Measurements from ENCODE around the gene FNBP1L. TPM values are rescaled to one million over a fixed set of nuclear protein-coding genes. Genes with fewer than 3 reads are reported as not detected.
"Not testable (repeated sequence)": the region's sequence is repeated elsewhere in the genome, so short reads cannot be mapped to it uniquely, and the experiment has no call there.

FNBP1L gene
- total RNA-seq, 1 experiment from 2014 or later: 0.41 TPM

- Histone ChIP-seq H3K9me3 (ENCODE audit: low read length) (no peaks in the 10 kb centered on the region), H4K20me1 (ENCODE audit: insufficient read depth, low read depth, low read length) (no peaks in the 10 kb centered on the region), H3K36me3 (ENCODE audit: insufficient read depth, low read length) (no peaks in the 10 kb centered on the region)
Measured at GRCh38 chr1:93588955-93589354, 141.0 kb downstream of the FNBP1L start.

GRCh38 chr1:93591291-93591675 is 143.4 kb downstream of the FNBP1L start:
- H3K9ac ChIP-seq (ENCODE audit: low read length); H3K4me1 ChIP-seq (ENCODE audit: low read length); H3K27me3 ChIP-seq (ENCODE audit: low read length); DNase-seq; H3K4me3 ChIP-seq (ENCODE audit: low read length); H3K9me2 ChIP-seq (replicated peaks; ENCODE audit: insufficient read depth, low read length); H3K9me3 ChIP-seq (ENCODE audit: low read length); H3K36me3 ChIP-seq (ENCODE audit: insufficient read depth, low read length); H3K27ac ChIP-seq (ENCODE audit: low read length); H4K20me1 ChIP-seq (ENCODE audit: insufficient read depth, low read depth, low read length); H3K79me2 ChIP-seq (ENCODE audit: low read length); H2AFZ ChIP-seq (ENCODE audit: low read length); H3K4me2 ChIP-seq (ENCODE audit: low read depth, low read length, poor library complexity, severe bottlenecking): not testable (repeated sequence)

More at GRCh38 chr1:93588955-93589354, 141.0 kb downstream of the FNBP1L start:
- no peaks in the 10 kb centered on the region for H3K27me3 ChIP-seq (ENCODE audit: low read length)
- H3K9ac ChIP-seq (ENCODE audit: low read length): no peak overlapping the region
- H3K4me2 ChIP-seq (ENCODE audit: low read depth, low read length, poor library complexity, severe bottlenecking): no peak overlapping the region
- no peaks in the 10 kb centered on the region for H3K4me1 ChIP-seq (ENCODE audit: low read length)
- no peak overlapping the region for H2AFZ ChIP-seq (ENCODE audit: low read length)
- no peaks in the 10 kb centered on the region for H3K9me2 ChIP-seq (replicated peaks; ENCODE audit: insufficient read depth, low read length)
- DNase-seq: no peak
- no peak overlapping the region for H3K4me3 ChIP-seq (ENCODE audit: low read length)
- H3K27ac ChIP-seq (ENCODE audit: low read length): no peak overlapping the region
- no peaks in the 10 kb centered on the region for H3K79me2 ChIP-seq (ENCODE audit: low read length)

- Histone ChIP-seq H3K9ac (ENCODE audit: low read length) (no peak overlapping the region), H3K79me2 (ENCODE audit: low read length) (no peaks in the 10 kb centered on the region), H3K9me3 (ENCODE audit: low read length) (no peaks in the 10 kb centered on the region), H3K4me3 (ENCODE audit: low read length) (no peak overlapping the region), H3K4me1 (ENCODE audit: low read length) (no peaks in the 10 kb centered on the region), H3K4me2 (ENCODE audit: low read depth, low read length, poor library complexity, severe bottlenecking) (no peak overlapping the region), H4K20me1 (ENCODE audit: insufficient read depth, low read depth, low read length) (no peaks in the 10 kb centered on the region), H2AFZ (ENCODE audit: low read length) (no peak overlapping the region), H3K9me2 (replicated peaks; ENCODE audit: insufficient read depth, low read length) (no peaks in the 10 kb centered on the region), H3K27me3 (ENCODE audit: low read length) (no peaks in the 10 kb centered on the region), H3K27ac (ENCODE audit: low read length) (no peak overlapping the region), H3K36me3 (ENCODE audit: insufficient read depth, low read length) (no peaks in the 10 kb centered on the region)
- no peak for DNase-seq
Measured at GRCh38 chr1:93591676-93592550, 144.0 kb downstream of the FNBP1L start.

GRCh38 chr1:93592551-93592949 is 144.6 kb downstream of the FNBP1L start:
- H2AFZ ChIP-seq (ENCODE audit: low read length): no peak overlapping the region
- H3K4me1 ChIP-seq (ENCODE audit: low read length): no peaks in the 10 kb centered on the region
- no peak overlapping the region for H3K4me2 ChIP-seq (ENCODE audit: low read depth, low read length, poor library complexity, severe bottlenecking)
- no peak overlapping the region for H3K27ac ChIP-seq (ENCODE audit: low read length)
- no peaks in the 10 kb centered on the region for H3K27me3 ChIP-seq (ENCODE audit: low read length)
- H3K9me2 ChIP-seq (replicated peaks; ENCODE audit: insufficient read depth, low read length): no peaks in the 10 kb centered on the region
- H3K9me3 ChIP-seq (ENCODE audit: low read length): no peaks in the 10 kb centered on the region
- no peaks in the 10 kb centered on the region for H3K79me2 ChIP-seq (ENCODE audit: low read length)
- no peak overlapping the region for H3K9ac ChIP-seq (ENCODE audit: low read length)
- H3K36me3 ChIP-seq (ENCODE audit: insufficient read depth, low read length): no peaks in the 10 kb centered on the region
- no peaks in the 10 kb centered on the region for H4K20me1 ChIP-seq (ENCODE audit: insufficient read depth, low read depth, low read length)
- no peak overlapping the region for H3K4me3 ChIP-seq (ENCODE audit: low read length)
- DNase-seq: no peak

- H3K4me2 ChIP-seq (ENCODE audit: low read depth, low read length, poor library complexity, severe bottlenecking): no peak overlapping the region
- no peaks in the 10 kb centered on the region for H3K9me2 ChIP-seq (replicated peaks; ENCODE audit: insufficient read depth, low read length)
- H4K20me1 ChIP-seq (ENCODE audit: insufficient read depth, low read depth, low read length): no peaks in the 10 kb centered on the region
- H3K9me3 ChIP-seq (ENCODE audit: low read length): no peaks in the 10 kb centered on the region
- no peak overlapping the region for H2AFZ ChIP-seq (ENCODE audit: low read length)
- H3K79me2 ChIP-seq (ENCODE audit: low read length): no peaks in the 10 kb centered on the region
- H3K27ac ChIP-seq (ENCODE audit: low read length): no peak overlapping the region
- no peaks in the 10 kb centered on the region for H3K27me3 ChIP-seq (ENCODE audit: low read length)
- no peak overlapping the region for H3K9ac ChIP-seq (ENCODE audit: low read length)
- H3K4me1 ChIP-seq (ENCODE audit: low read length): no peaks in the 10 kb centered on the region
- DNase-seq: no peak
- H3K4me3 ChIP-seq (ENCODE audit: low read length): no peak overlapping the region
- no peaks in the 10 kb centered on the region for H3K36me3 ChIP-seq (ENCODE audit: insufficient read depth, low read length)
Measured at GRCh38 chr1:93593854-93594602, 146.1 kb downstream of the FNBP1L start.

- Histone ChIP-seq H3K79me2 (ENCODE audit: low read length) (no peaks in the 10 kb centered on the region), H3K27me3 (ENCODE audit: low read length) (no peaks in the 10 kb centered on the region), H3K4me3 (ENCODE audit: low read length) (no peak overlapping the region), H3K9ac (ENCODE audit: low read length) (no peak overlapping the region), H2AFZ (ENCODE audit: low read length) (no peak overlapping the region), H3K27ac (ENCODE audit: low read length) (no peak overlapping the region), H3K9me2 (replicated peaks; ENCODE audit: insufficient read depth, low read length) (no peaks in the 10 kb centered on the region), H3K4me2 (ENCODE audit: low read depth, low read length, poor library complexity, severe bottlenecking) (no peak overlapping the region), H3K4me1 (ENCODE audit: low read length) (no peaks in the 10 kb centered on the region), H4K20me1 (ENCODE audit: insufficient read depth, low read depth, low read length) (no peaks in the 10 kb centered on the region), H3K36me3 (ENCODE audit: insufficient read depth, low read length) (no peaks in the 10 kb centered on the region), H3K9me3 (ENCODE audit: low read length) (no peaks in the 10 kb centered on the region)
- no peak for DNase-seq
Measured at GRCh38 chr1:93594603-93594880, 146.6 kb downstream of the FNBP1L start.

GRCh38 chr1:93595266-93595665 is 147.3 kb downstream of the FNBP1L start:
- Histone ChIP-seq H3K9ac (ENCODE audit: low read length) (no peak overlapping the region), H2AFZ (ENCODE audit: low read length) (no peak overlapping the region), H3K27me3 (ENCODE audit: low read length) (no peaks in the 10 kb centered on the region), H4K20me1 (ENCODE audit: insufficient read depth, low read depth, low read length) (no peaks in the 10 kb centered on the region), H3K27ac (ENCODE audit: low read length) (no peak overlapping the region), H3K36me3 (ENCODE audit: insufficient read depth, low read length) (no peaks in the 10 kb centered on the region), H3K4me3 (ENCODE audit: low read length) (no peak overlapping the region), H3K9me2 (replicated peaks; ENCODE audit: insufficient read depth, low read length) (no peaks in the 10 kb centered on the region), H3K4me2 (ENCODE audit: low read depth, low read length, poor library complexity, severe bottlenecking) (no peak overlapping the region), H3K9me3 (ENCODE audit: low read length) (no peaks in the 10 kb centered on the region), H3K4me1 (ENCODE audit: low read length) (no peaks in the 10 kb centered on the region), H3K79me2 (ENCODE audit: low read length) (no peaks in the 10 kb centered on the region)
- DNase-seq: no peak

- no peak overlapping the region for H2AFZ ChIP-seq (ENCODE audit: low read length)
- no peaks in the 10 kb centered on the region for H3K27me3 ChIP-seq (ENCODE audit: low read length)
- H3K79me2 ChIP-seq (ENCODE audit: low read length): no peaks in the 10 kb centered on the region
- H3K36me3 ChIP-seq (ENCODE audit: insufficient read depth, low read length): no peaks in the 10 kb centered on the region
- H3K27ac ChIP-seq (ENCODE audit: low read length): no peak overlapping the region
- no peaks in the 10 kb centered on the region for H4K20me1 ChIP-seq (ENCODE audit: insufficient read depth, low read depth, low read length)
- H3K4me2 ChIP-seq (ENCODE audit: low read depth, low read length, poor library complexity, severe bottlenecking): no peak overlapping the region
- DNase-seq: no peak
- no peaks in the 10 kb centered on the region for H3K9me3 ChIP-seq (ENCODE audit: low read length)
- no peaks in the 10 kb centered on the region for H3K9me2 ChIP-seq (replicated peaks; ENCODE audit: insufficient read depth, low read length)
- no peak overlapping the region for H3K9ac ChIP-seq (ENCODE audit: low read length)
- H3K4me3 ChIP-seq (ENCODE audit: low read length): no peak overlapping the region
- no peaks in the 10 kb centered on the region for H3K4me1 ChIP-seq (ENCODE audit: low read length)
Measured at GRCh38 chr1:93595743-93596142, 147.8 kb downstream of the FNBP1L start.
